Lower leg skin (tissue), 3 donors: Measurements from ENCODE around the gene POLDIP2.

Experiments used
- CTCF ChIP-seq, 3 donors: fragments of 450-650 bp; IDR thresholded peaks; one replicate each; pipeline ENCODE4 v1.5.1; 2016; ENCODE audit warnings: antibody characterized with exemption in 3 of 3, mild to moderate bottlenecking in 3 of 3, moderate library complexity in 2 of 3
- POLR2A ChIP-seq, 2 donors: fragments of 450-650 bp; IDR thresholded peaks; one replicate each; pipeline ENCODE4 v1.6.1; 2016 to 2017; ENCODE audit warnings: antibody characterized with exemption in 2 of 2, mild to moderate bottlenecking in 1 of 2, moderate library complexity in 1 of 2

- TF ChIP-seq CTCF (IDR thresholded peaks at IDR 0.05) (no peak), POLR2A (IDR thresholded peaks at IDR 0.05) (no peak)
These were observed 27.1 kb upstream of the POLDIP2 start for GRCh38 chr17:28384281-28385036.
